Measurements from ENCODE around the gene BLVRA.

Gene BLVRA

DNA sequence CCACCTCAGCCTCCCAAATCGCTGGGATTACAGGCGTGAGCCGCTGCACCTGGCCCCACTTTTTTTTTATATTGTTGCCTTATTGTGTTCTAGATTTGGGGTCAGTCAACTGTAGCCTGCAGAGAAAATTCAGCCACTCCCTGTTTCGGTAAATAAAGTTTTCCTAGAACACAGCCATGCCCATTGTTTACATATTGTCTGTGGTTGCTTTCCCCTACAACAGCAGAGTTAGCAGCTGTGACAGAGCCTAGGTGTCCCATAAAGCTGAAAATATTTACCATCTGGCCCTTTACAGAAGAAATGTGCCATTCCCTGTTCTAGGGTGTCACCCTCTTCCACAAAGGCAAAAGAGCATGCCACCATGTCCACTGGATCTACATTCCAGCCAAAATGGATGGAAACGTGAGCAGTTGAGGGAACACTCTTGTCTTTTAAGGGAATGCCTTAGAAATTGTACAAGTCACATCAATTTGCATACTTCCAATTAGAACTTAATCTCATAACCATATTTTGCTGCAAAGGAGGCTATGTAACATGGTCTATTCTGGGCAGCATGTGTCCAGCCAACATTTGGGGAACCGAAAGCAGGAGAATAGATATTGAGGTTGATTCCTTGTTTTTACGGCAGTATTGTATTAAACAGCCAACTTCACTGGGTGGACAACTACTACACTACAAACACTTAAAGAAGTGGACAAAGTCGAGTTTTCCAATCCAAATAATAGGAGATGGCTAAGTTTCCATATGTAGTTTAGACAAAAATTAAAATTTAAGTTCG, 11.0 kb upstream of the BLVRA start:
- TF ChIP-seq PAX5 (IDR thresholded peaks at IDR 0.05; ENCODE audit: insufficient read depth, low read length, severe bottlenecking) (no peak), POLR2A (IDR thresholded peaks at IDR 0.05; ENCODE audit: low read depth, low read length) (no peak), POLR2AphosphoS5 (IDR thresholded peaks at IDR 0.05; ENCODE audit: low read depth, low read length) (no peak), TAF1 (IDR thresholded peaks at IDR 0.05; ENCODE audit: low read depth, low read length) (no peak), SPI1 (IDR thresholded peaks at IDR 0.05; ENCODE audit: low read depth, low read length) (no peak), POU2F2 (IDR thresholded peaks at IDR 0.05; ENCODE audit: low read depth, low read length) (no peak)
- FAIRE-seq (no peak), DNase-seq (ENCODE audit: insufficient read length, low spot score) (no peak)

DNA sequence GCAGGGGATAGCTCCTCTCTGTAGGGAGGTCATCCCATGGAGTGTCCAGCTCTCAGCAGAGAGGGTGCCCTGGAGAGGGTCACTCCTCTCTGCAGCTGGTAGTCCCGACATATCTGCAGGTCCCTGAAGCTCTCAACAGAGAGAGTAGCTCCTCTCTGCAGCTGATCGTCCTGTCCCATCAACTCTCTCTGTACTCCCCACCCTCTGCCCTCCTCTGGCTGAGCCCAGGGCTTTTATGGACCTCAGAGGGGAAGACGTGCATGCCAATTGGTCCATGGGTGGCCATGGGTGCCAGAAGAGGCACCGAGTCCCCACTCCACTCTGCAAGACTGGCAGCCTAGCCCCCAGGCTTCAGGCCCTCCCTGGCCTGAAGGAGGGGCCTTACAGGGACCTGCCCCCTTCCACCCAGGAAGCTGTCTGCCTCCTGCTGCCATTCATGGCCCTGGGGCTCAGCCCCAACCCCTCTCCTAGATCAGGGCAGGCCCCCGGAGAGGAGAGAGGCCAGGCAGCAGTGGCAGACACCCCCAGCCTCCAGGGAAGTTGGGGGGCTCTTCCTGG, 9.0 kb upstream of the BLVRA start:
- FAIRE-seq (no peak), DNase-seq (ENCODE audit: insufficient read length, low spot score) (no peak)
- TF ChIP-seq POU2F2 (IDR thresholded peaks at IDR 0.05; ENCODE audit: low read depth, low read length) (no peak), POLR2A (IDR thresholded peaks at IDR 0.05; ENCODE audit: low read depth, low read length) (no peak)

DNA sequence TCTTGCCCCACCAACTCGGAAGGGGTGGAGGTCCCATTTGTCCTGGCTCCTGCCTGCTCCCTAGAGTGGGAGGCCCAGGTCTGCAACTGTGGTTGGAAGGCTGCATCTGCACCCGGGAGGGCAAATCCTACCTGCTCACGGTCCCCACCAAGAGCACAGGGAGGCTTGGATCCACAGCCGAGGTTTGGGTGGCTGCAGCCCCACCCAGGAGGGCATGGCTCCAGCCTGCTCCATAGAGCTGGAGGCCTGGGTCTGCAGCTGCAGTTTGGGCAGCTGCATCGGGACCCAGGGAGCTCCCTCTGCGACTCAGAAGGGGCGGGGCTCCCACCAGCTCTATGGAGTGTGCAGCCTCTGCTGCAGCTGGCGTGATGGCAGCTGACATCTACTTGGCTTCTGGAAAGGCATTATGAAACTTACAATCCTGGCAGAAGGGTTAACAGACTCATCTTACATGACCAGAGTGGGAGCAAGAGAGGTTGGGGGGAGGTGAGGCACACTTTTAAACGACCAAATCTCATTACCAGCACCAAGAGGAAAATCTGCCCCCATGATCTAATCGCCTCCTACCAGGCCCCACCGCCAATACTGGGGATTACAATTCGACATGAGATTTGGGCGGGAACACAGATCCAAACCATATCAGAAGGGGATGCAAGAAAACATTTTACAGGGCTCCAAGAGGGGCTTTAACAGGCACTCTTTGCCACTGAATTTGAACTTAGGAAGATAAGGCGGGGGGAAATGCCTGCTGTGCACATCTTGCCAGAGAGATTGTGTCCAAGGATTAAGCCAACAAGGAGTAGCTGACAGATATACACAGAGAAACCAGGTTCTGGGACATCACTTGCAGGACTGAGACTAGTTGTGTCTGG, 8.2 kb upstream of the BLVRA start:
- no peak for TF ChIP-seq TAF1 (IDR thresholded peaks at IDR 0.05; ENCODE audit: low read depth, low read length)
- TF ChIP-seq POLR2AphosphoS5 (IDR thresholded peaks at IDR 0.05; ENCODE audit: low read depth, low read length), result no peak
- no peak for TF ChIP-seq PAX5 (IDR thresholded peaks at IDR 0.05; ENCODE audit: insufficient read depth, low read length, severe bottlenecking)
- no peak for TF ChIP-seq SPI1 (IDR thresholded peaks at IDR 0.05; ENCODE audit: low read depth, low read length)
- TF ChIP-seq POLR2A (IDR thresholded peaks at IDR 0.05; ENCODE audit: low read depth, low read length), result no peak
- no peak for TF ChIP-seq POU2F2 (IDR thresholded peaks at IDR 0.05; ENCODE audit: low read depth, low read length)
- no peak for DNase-seq (ENCODE audit: insufficient read length, low spot score)
- no peak for FAIRE-seq

DNA sequence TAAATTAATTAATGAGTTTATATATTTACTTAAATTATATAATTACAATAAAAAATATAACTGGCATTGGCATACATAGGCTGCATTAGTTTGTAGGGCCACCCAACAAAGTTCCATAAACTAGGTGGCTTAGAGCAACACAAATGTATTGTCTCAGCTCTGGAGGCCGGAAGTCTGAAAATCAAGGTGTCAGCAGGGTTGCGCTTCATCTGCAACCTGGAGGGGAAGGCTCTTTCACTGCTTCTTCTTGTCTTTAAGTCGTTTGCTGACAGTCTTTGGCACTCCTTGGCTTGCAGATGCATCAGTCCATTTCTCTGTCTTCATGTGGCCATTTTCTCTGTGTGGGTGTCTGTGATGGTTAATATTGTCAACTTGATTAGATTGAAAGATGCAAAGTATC, 6.1 kb upstream of the BLVRA start:
- no peak for TF ChIP-seq POLR2A (IDR thresholded peaks at IDR 0.05; ENCODE audit: low read depth, low read length)
- no peak for TF ChIP-seq POU2F2 (IDR thresholded peaks at IDR 0.05; ENCODE audit: low read depth, low read length)
- TF ChIP-seq TAF1 (IDR thresholded peaks at IDR 0.05; ENCODE audit: low read depth, low read length), result no peak
- no peak for TF ChIP-seq SPI1 (IDR thresholded peaks at IDR 0.05; ENCODE audit: low read depth, low read length)
- TF ChIP-seq POLR2AphosphoS5 (IDR thresholded peaks at IDR 0.05; ENCODE audit: low read depth, low read length), result no peak
- no peak for TF ChIP-seq PAX5 (IDR thresholded peaks at IDR 0.05; ENCODE audit: insufficient read depth, low read length, severe bottlenecking)
- FAIRE-seq (no peak), DNase-seq (ENCODE audit: insufficient read length, low spot score) (no peak)

DNA sequence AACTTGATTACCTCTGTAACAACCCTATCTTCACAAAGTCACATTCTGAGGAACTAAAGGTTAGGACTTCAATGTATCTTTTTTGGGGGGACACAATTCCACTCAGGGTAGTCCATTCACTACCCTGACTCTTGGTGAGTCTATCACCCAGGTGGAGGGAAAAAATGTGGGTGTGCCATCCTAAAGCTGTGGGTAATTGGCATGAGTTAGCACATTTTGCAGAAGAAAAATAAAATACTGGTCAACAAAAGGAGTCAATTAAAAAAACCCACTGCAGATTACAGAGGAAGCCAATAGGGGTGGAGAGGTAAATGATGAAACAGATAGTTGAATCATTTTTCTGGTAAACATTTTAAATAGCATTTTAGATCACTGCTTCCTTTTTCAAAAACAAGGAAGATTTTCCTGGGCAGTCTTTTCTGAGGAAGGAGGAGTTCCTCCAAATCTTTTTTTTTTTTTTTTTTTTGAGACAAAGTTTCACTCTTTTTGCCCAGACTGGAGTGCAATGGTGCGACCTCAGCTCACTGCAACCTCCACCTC, 5.1 kb upstream of the BLVRA start:
- DNase-seq (ENCODE audit: insufficient read length, low spot score), result no peak
- TF ChIP-seq TAF1 (IDR thresholded peaks at IDR 0.05; ENCODE audit: low read depth, low read length), result no peak
- no peak for TF ChIP-seq SPI1 (IDR thresholded peaks at IDR 0.05; ENCODE audit: low read depth, low read length)
- no peak for TF ChIP-seq POLR2A (IDR thresholded peaks at IDR 0.05; ENCODE audit: low read depth, low read length)
- TF ChIP-seq POLR2AphosphoS5 (IDR thresholded peaks at IDR 0.05; ENCODE audit: low read depth, low read length), result no peak
- no peak for TF ChIP-seq PAX5 (IDR thresholded peaks at IDR 0.05; ENCODE audit: insufficient read depth, low read length, severe bottlenecking)
- no peak for TF ChIP-seq POU2F2 (IDR thresholded peaks at IDR 0.05; ENCODE audit: low read depth, low read length)
- FAIRE-seq, result no peak

GRCh38 chr7:43753843-43754242, 4.6 kb upstream of the BLVRA start:
- FAIRE-seq (no peak), DNase-seq (ENCODE audit: insufficient read length, low spot score) (no peak)
- TF ChIP-seq POLR2AphosphoS5 (IDR thresholded peaks at IDR 0.05; ENCODE audit: low read depth, low read length), result no peak
- TF ChIP-seq TAF1 (IDR thresholded peaks at IDR 0.05; ENCODE audit: low read depth, low read length), result no peak

GRCh38 chr7:43754596-43754995, 3.9 kb upstream of the BLVRA start:
- TF ChIP-seq SPI1 (IDR thresholded peaks at IDR 0.05; ENCODE audit: low read depth, low read length), result no peak
- no peak for TF ChIP-seq PAX5 (IDR thresholded peaks at IDR 0.05; ENCODE audit: insufficient read depth, low read length, severe bottlenecking)
- no peak for TF ChIP-seq POU2F2 (IDR thresholded peaks at IDR 0.05; ENCODE audit: low read depth, low read length)
- TF ChIP-seq POLR2AphosphoS5 (IDR thresholded peaks at IDR 0.05; ENCODE audit: low read depth, low read length), result no peak
- TF ChIP-seq TAF1 (IDR thresholded peaks at IDR 0.05; ENCODE audit: low read depth, low read length), result no peak
- TF ChIP-seq POLR2A (IDR thresholded peaks at IDR 0.05; ENCODE audit: low read depth, low read length), result no peak
- DNase-seq (ENCODE audit: insufficient read length, low spot score) (no peak), FAIRE-seq (no peak)

- TF ChIP-seq SPI1 (IDR thresholded peaks at IDR 0.05; ENCODE audit: low read depth, low read length), result no peak
- TF ChIP-seq POLR2AphosphoS5 (IDR thresholded peaks at IDR 0.05; ENCODE audit: low read depth, low read length), result no peak
- TF ChIP-seq POU2F2 (IDR thresholded peaks at IDR 0.05; ENCODE audit: low read depth, low read length), result no peak
- no peak for TF ChIP-seq TAF1 (IDR thresholded peaks at IDR 0.05; ENCODE audit: low read depth, low read length)
- no peak for TF ChIP-seq PAX5 (IDR thresholded peaks at IDR 0.05; ENCODE audit: insufficient read depth, low read length, severe bottlenecking)
- no peak for TF ChIP-seq POLR2A (IDR thresholded peaks at IDR 0.05; ENCODE audit: low read depth, low read length)
- DNase-seq (ENCODE audit: insufficient read length, low spot score) (no peak), FAIRE-seq (no peak)
Observed at GRCh38 chr7:43756368-43757072, 2.0 kb upstream of the BLVRA start.
